Activated naive CD8-positive, alpha-beta T cell (primary cell): ENCODE results near the gene GPHN.

Source experiments
- H3K27ac Mint-ChIP-seq: one replicate; pipeline ENCODE4 v1.8.0; 2021; ENCODE audit warnings: mixed read lengths
- H3K27me3 Mint-ChIP-seq: one replicate; pipeline ENCODE4 v1.8.0; 2021; ENCODE audit warnings: mixed read lengths
- H3K36me3 Mint-ChIP-seq: one replicate; pipeline ENCODE4 v1.8.0; 2021; ENCODE audit warnings: mixed read lengths
- H3K4me1 Mint-ChIP-seq: one replicate; pipeline ENCODE4 v1.8.0; 2021; ENCODE audit warnings: low read depth, mixed read lengths
- H3K4me3 Mint-ChIP-seq: one replicate; pipeline ENCODE4 v1.8.0; 2021; ENCODE audit warnings: mild to moderate bottlenecking, mixed read lengths
- H3K9me3 Mint-ChIP-seq: one replicate; pipeline ENCODE4 v1.8.0; 2021; ENCODE audit warnings: low read depth, mixed read lengths

GPHN gene

GRCh38 chr14:67137744-67138371 is 629.9 kb downstream of the GPHN start:
- no peaks in the 10 kb centered on the region for H3K9me3 Mint-ChIP-seq
- H3K4me1 Mint-ChIP-seq: peaks cover 14% of the 10 kb centered on the region
- H3K27me3 Mint-ChIP-seq: no peaks in the 10 kb centered on the region
- peaks cover 6% of the 10 kb centered on the region for H3K36me3 Mint-ChIP-seq
- no peak overlapping the region for H3K27ac Mint-ChIP-seq
- no peak overlapping the region for H3K4me3 Mint-ChIP-seq

GRCh38 chr14:67140556-67140955 is 632.6 kb downstream of the GPHN start:
- Mint-ChIP-seq H3K36me3 (peaks cover 8% of the 10 kb centered on the region), H3K4me1 (no peaks in the 10 kb centered on the region), H3K27me3 (no peaks in the 10 kb centered on the region), H3K27ac (no peak overlapping the region), H3K9me3 (no peaks in the 10 kb centered on the region), H3K4me3 (no peak overlapping the region)

GRCh38 chr14:67141146-67141900 is 633.4 kb downstream of the GPHN start:
- Mint-ChIP-seq H3K36me3 (peaks cover 8% of the 10 kb centered on the region), H3K27ac (no peak overlapping the region), H3K4me3 (no peak overlapping the region), H3K27me3 (no peaks in the 10 kb centered on the region), H3K9me3 (no peaks in the 10 kb centered on the region), H3K4me1 (no peaks in the 10 kb centered on the region)

- Mint-ChIP-seq H3K9me3 (no peaks in the 10 kb centered on the region), H3K4me1 (no peaks in the 10 kb centered on the region), H3K36me3 (no peaks in the 10 kb centered on the region), H3K27ac (no peak overlapping the region), H3K27me3 (no peaks in the 10 kb centered on the region), H3K4me3 (no peak overlapping the region)
Observed at GRCh38 chr14:67151082-67151666, 643.2 kb downstream of the GPHN start.

- no peaks in the 10 kb centered on the region for H3K4me1 Mint-ChIP-seq
- H3K27me3 Mint-ChIP-seq: no peaks in the 10 kb centered on the region
- no peak overlapping the region for H3K4me3 Mint-ChIP-seq
- H3K36me3 Mint-ChIP-seq: no peaks in the 10 kb centered on the region
- no peak overlapping the region for H3K27ac Mint-ChIP-seq
- H3K9me3 Mint-ChIP-seq: no peaks in the 10 kb centered on the region
Observed at GRCh38 chr14:67158566-67158965, 650.6 kb downstream of the GPHN start.

GRCh38 chr14:67162385-67162784 is 654.4 kb downstream of the GPHN start:
- no peaks in the 10 kb centered on the region for H3K36me3 Mint-ChIP-seq
- H3K27ac Mint-ChIP-seq: no peak overlapping the region
- H3K4me3 Mint-ChIP-seq: no peak overlapping the region
- H3K4me1 Mint-ChIP-seq: no peaks in the 10 kb centered on the region
- no peaks in the 10 kb centered on the region for H3K27me3 Mint-ChIP-seq
- no peaks in the 10 kb centered on the region for H3K9me3 Mint-ChIP-seq

GRCh38 chr14:67166450-67166853 is 658.5 kb downstream of the GPHN start:
- H3K36me3 Mint-ChIP-seq: peaks cover 3% of the 10 kb centered on the region
- no peaks in the 10 kb centered on the region for H3K27me3 Mint-ChIP-seq
- no peaks in the 10 kb centered on the region for H3K9me3 Mint-ChIP-seq
- H3K4me3 Mint-ChIP-seq: no peak overlapping the region
- H3K27ac Mint-ChIP-seq: no peak overlapping the region
- H3K4me1 Mint-ChIP-seq: no peaks in the 10 kb centered on the region

- Mint-ChIP-seq H3K27me3 (no peaks in the 10 kb centered on the region), H3K27ac (no peak overlapping the region), H3K4me3 (no peak overlapping the region), H3K36me3 (peaks cover 11% of the 10 kb centered on the region), H3K4me1 (no peaks in the 10 kb centered on the region), H3K9me3 (peaks cover under 1% of the 10 kb centered on the region)
Observed at GRCh38 chr14:67167420-67168109, 659.6 kb downstream of the GPHN start.

- Mint-ChIP-seq H3K4me3 (no peak overlapping the region), H3K9me3 (peaks cover 6% of the 10 kb centered on the region), H3K4me1 (no peaks in the 10 kb centered on the region), H3K27ac (no peak overlapping the region), H3K36me3 (peaks cover 12% of the 10 kb centered on the region), H3K27me3 (no peaks in the 10 kb centered on the region)
Observed at GRCh38 chr14:67168110-67168441, 660.1 kb downstream of the GPHN start.

GRCh38 chr14:67170660-67171059 is 662.7 kb downstream of the GPHN start:
- peaks cover 26% of the 10 kb centered on the region for H3K36me3 Mint-ChIP-seq
- H3K4me1 Mint-ChIP-seq: no peaks in the 10 kb centered on the region
- H3K9me3 Mint-ChIP-seq: peaks cover 14% of the 10 kb centered on the region
- no peak overlapping the region for H3K27ac Mint-ChIP-seq
- no peak overlapping the region for H3K4me3 Mint-ChIP-seq
- H3K27me3 Mint-ChIP-seq: no peaks in the 10 kb centered on the region

GRCh38 chr14:67172056-67172455 is 664.1 kb downstream of the GPHN start:
- H3K4me1 Mint-ChIP-seq: no peaks in the 10 kb centered on the region
- H3K27me3 Mint-ChIP-seq: no peaks in the 10 kb centered on the region
- no peak overlapping the region for H3K4me3 Mint-ChIP-seq
- no peak overlapping the region for H3K27ac Mint-ChIP-seq
- H3K9me3 Mint-ChIP-seq: peaks cover 14% of the 10 kb centered on the region
- peaks cover 36% of the 10 kb centered on the region for H3K36me3 Mint-ChIP-seq

GRCh38 chr14:67172520-67172919 is 664.6 kb downstream of the GPHN start:
- Mint-ChIP-seq H3K27ac (no peak overlapping the region), H3K4me1 (no peaks in the 10 kb centered on the region), H3K27me3 (no peaks in the 10 kb centered on the region), H3K4me3 (no peak overlapping the region), H3K36me3 (peaks cover 40% of the 10 kb centered on the region), H3K9me3 (peaks cover 14% of the 10 kb centered on the region)

GRCh38 chr14:67173719-67174118 is 665.8 kb downstream of the GPHN start:
- no peaks in the 10 kb centered on the region for H3K4me1 Mint-ChIP-seq
- no peak overlapping the region for H3K27ac Mint-ChIP-seq
- H3K36me3 Mint-ChIP-seq: peaks cover 45% of the 10 kb centered on the region
- peaks cover 20% of the 10 kb centered on the region for H3K9me3 Mint-ChIP-seq
- no peaks in the 10 kb centered on the region for H3K27me3 Mint-ChIP-seq
- H3K4me3 Mint-ChIP-seq: no peak overlapping the region

GRCh38 chr14:67186172-67186768 is 678.3 kb downstream of the GPHN start:
- Mint-ChIP-seq H3K9me3 (no peaks in the 10 kb centered on the region), H3K4me1 (peaks cover 15% of the 10 kb centered on the region), H3K27me3 (no peaks in the 10 kb centered on the region), H3K36me3 (peaks cover 3% of the 10 kb centered on the region), H3K27ac (no peak overlapping the region), H3K4me3 (no peak overlapping the region)
